Liver (tissue), 9 donors: ENCODE data around the gene RNF5. TPM values are rescaled to one million over a fixed set of nuclear protein-coding genes. Genes with fewer than 3 reads are reported as not detected.
A peak's percentile ranks its signal among the peaks of the same experiment; 100 is the strongest.

Experiments used
- DNase-seq: peaks from one replicate; pipeline ENCODE4 v3.0.0-alpha.2; 2017; ENCODE audit warnings: low spot score
- H3K27ac ChIP-seq, 2 donors: one replicate each; pipeline ENCODE4 v1.7.0; 2013; ENCODE audit warnings: inconsistent platforms in 2 of 2, low read length in 2 of 2, control low read depth in 1 of 2, low read depth in 1 of 2, mild to moderate bottlenecking in 1 of 2
- H3K27me3 ChIP-seq, 4 donors: one replicate each; pipeline versions ENCODE4 v1.6.1 to v1.7.0; 2013; ENCODE audit warnings: low read length in 3 of 4, inconsistent platforms in 1 of 4, mild to moderate bottlenecking in 1 of 4, moderate library complexity in 1 of 4; ENCODE audit not compliant: control insufficient read depth in 4 of 4, insufficient read depth in 4 of 4
- H3K36me3 ChIP-seq, 4 donors: one replicate each; pipeline versions ENCODE4 v1.6.1 to v1.7.0; 2013; ENCODE audit warnings: low read length in 3 of 4, mild to moderate bottlenecking in 3 of 4, low read depth in 1 of 4, moderate library complexity in 1 of 4; ENCODE audit not compliant: control insufficient read depth in 4 of 4, insufficient read depth in 3 of 4
- H3K4me1 ChIP-seq, 4 donors: one replicate each; pipeline versions ENCODE4 v1.6.1 to v1.7.0; 2013; ENCODE audit warnings: low read length in 3 of 4, mild to moderate bottlenecking in 3 of 4, moderate library complexity in 1 of 4; ENCODE audit not compliant: control insufficient read depth in 4 of 4, insufficient read depth in 4 of 4
- H3K4me3 ChIP-seq, 3 donors: one replicate each; pipeline versions ENCODE4 v1.6.1 to v1.7.0; 2013; ENCODE audit warnings: low read length in 3 of 3, control low read depth in 1 of 3, low read depth in 1 of 3, mild to moderate bottlenecking in 1 of 3
- H3K9ac ChIP-seq, 2 donors: one replicate each; pipeline ENCODE4 v1.7.0; 2013; ENCODE audit warnings: low read length in 2 of 2, mild to moderate bottlenecking in 2 of 2, moderate library complexity in 2 of 2, control low read depth in 1 of 2, low read depth in 1 of 2
- H3K9me3 ChIP-seq, 4 donors: one replicate each; pipeline versions ENCODE4 v1.6.1 to v1.7.0; 2013; ENCODE audit warnings: low read length in 3 of 4; ENCODE audit not compliant: control insufficient read depth in 4 of 4
- EGR1 ChIP-seq, 2 donors: IDR thresholded peaks; 2 replicates each; pipeline ENCODE4 v1.6.1; 2016 to 2018; ENCODE audit warnings: antibody characterized with exemption in 2 of 2, low read depth in 2 of 2
- FOXA1 ChIP-seq: IDR thresholded peaks from 2 replicates; pipeline ENCODE4 v1.6.1; 2016; ENCODE audit warnings: antibody characterized with exemption
- FOXA2 ChIP-seq: IDR thresholded peaks from 2 replicates; pipeline ENCODE4 v1.6.1; 2016; ENCODE audit warnings: antibody characterized with exemption
- GABPA ChIP-seq, 2 donors: IDR thresholded peaks in 1 of 2; conservative IDR thresholded peaks in 1 of 2; 2 replicates each; pipeline ENCODE4 v1.6.1; 2016; ENCODE audit warnings: antibody characterized with exemption in 2 of 2, mild to moderate bottlenecking in 1 of 2, moderate library complexity in 1 of 2
- HNF4A ChIP-seq, 2 donors: conservative IDR thresholded peaks; 2 replicates each; pipeline ENCODE4 v1.6.1; 2016; ENCODE audit warnings: antibody characterized with exemption in 2 of 2, mild to moderate bottlenecking in 2 of 2
- HNF4G ChIP-seq: IDR thresholded peaks from 2 replicates; pipeline ENCODE4 v1.6.1; 2016; ENCODE audit warnings: antibody characterized with exemption
- JUND ChIP-seq, 2 donors: IDR thresholded peaks; 2 replicates each; pipeline ENCODE4 v1.6.1; 2016; ENCODE audit warnings: antibody characterized with exemption in 2 of 2
- NR2F2 ChIP-seq: IDR thresholded peaks from 2 replicates; pipeline ENCODE4 v1.6.1; 2016; ENCODE audit warnings: antibody characterized with exemption
- RAD21 ChIP-seq, 2 donors: IDR thresholded peaks; 2 replicates each; pipeline ENCODE4 v1.6.1; 2016; ENCODE audit warnings: antibody characterized with exemption in 2 of 2, mild to moderate bottlenecking in 2 of 2
- RXRA ChIP-seq, 2 donors: IDR thresholded peaks; 2 replicates each; pipeline ENCODE4 v1.6.1; 2017 to 2018; ENCODE audit warnings: antibody characterized with exemption in 2 of 2, mild to moderate bottlenecking in 1 of 2
- SP1 ChIP-seq: IDR thresholded peaks from 2 replicates; pipeline ENCODE4 v1.6.1; 2018; ENCODE audit warnings: antibody characterized with exemption, mild to moderate bottlenecking
- TAF1 ChIP-seq: conservative IDR thresholded peaks from 2 replicates; pipeline ENCODE4 v1.6.1; 2016; ENCODE audit warnings: antibody characterized with exemption, mild to moderate bottlenecking
- YY1 ChIP-seq: IDR thresholded peaks from 2 replicates; pipeline ENCODE4 v1.6.1; 2016; ENCODE audit warnings: antibody characterized with exemption, mild to moderate bottlenecking
- ZBTB33 ChIP-seq: IDR thresholded peaks from 2 replicates; pipeline ENCODE4 v1.6.1; 2016; ENCODE audit warnings: antibody characterized with exemption
- WGBS: extraction: QIAGEN DNeasy Blood & Tissue Kit; methylation state at CpG from one replicate; pipeline ENCODE4 v1.1.7; 2013; 5-methylcytosine and 5-hydroxymethylcytosine counted together
- polyA plus RNA-seq, 2 donors: library from polyadenylated mRNA; stranded (reverse) in 1 of 2; unstranded in 1 of 2; fragments of 200-250 nt in 1 of 2; fragments of >200 nt in 1 of 2; fragmentation: Nextera tagmentation in 1 of 2; extraction: Ambion mirVana in 1 of 2; gene quantifications; one replicate each; pipeline versions ENCODE4 v1.2.1 to v1.2.3, GENCODE V29; 2013 to 2015
- total RNA-seq, 2 donors: library from RNA; depleted of rRNA; stranded (reverse); fragments of >200 nt; gene quantifications; one replicate each; pipeline ENCODE4 v1.2.3, GENCODE V29; 2014
- TF ChIP-seq, protein P1 (sequence below): IDR thresholded peaks from 2 replicates; pipeline ENCODE4 v1.6.1; 2016; ENCODE audit warnings: antibody characterized with exemption
- TF ChIP-seq, protein P2 (sequence below): fragments of 150-350 bp; IDR thresholded peaks from 2 replicates; pipeline ENCODE4 v1.5.1; 2017; ENCODE audit warnings: improper control_type of control experiment, low read depth, low read length; ENCODE audit not compliant: missing input control
- TF ChIP-seq, protein P3 (sequence below): IDR thresholded peaks from 2 replicates; pipeline ENCODE4 v1.6.1; 2016; ENCODE audit warnings: antibody characterized with exemption, mild to moderate bottlenecking
- donor health status: healthy.
- donor health status: healthy.
- donor health status: healthy.
- donor health status: healthy.
- donor health status: healthy.

RNF5 gene
- total and polyA plus RNA-seq, 4 donors = 51.5 to 85.9 (median 61.0) TPM

GRCh38 chr6:32191696-32192607, 13.7 kb downstream of the RNF5 start:
- no peak for DNase-seq
- peak overlapping the region; percentile 48 to 73 for H3K9ac ChIP-seq

More at GRCh38 chr6:32191696-32192607, 13.7 kb downstream of the RNF5 start:
- peaks cover 0 to 8% (median 6%) of the 10 kb centered on the region in 4 donors for H3K36me3 ChIP-seq
- H3K9me3 ChIP-seq = no peaks in the 10 kb centered on the region
- TF ChIP-seq FOXA1 = no peak
- no peak for TF ChIP-seq FOXA2
- TF ChIP-seq EGR1 (IDR thresholded peaks at IDR 0.05; ENCODE audit: low read depth in 2 of 2) = no peak
- TF ChIP-seq SP1 = no peak
- no peak for TF ChIP-seq ZBTB33
- TF ChIP-seq JUND (IDR thresholded peaks at IDR 0.05) = no peak
- no peak for TF ChIP-seq RXRA (IDR thresholded peaks at IDR 0.05)
- TF ChIP-seq HNF4A (conservative IDR thresholded peaks at IDR 0.05) = no peak
- no peak for TF ChIP-seq HNF4G
- TF ChIP-seq, protein P1, sequence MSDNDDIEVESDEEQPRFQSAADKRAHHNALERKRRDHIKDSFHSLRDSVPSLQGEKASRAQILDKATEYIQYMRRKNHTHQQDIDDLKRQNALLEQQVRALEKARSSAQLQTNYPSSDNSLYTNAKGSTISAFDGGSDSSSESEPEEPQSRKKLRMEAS = no peak
- TF ChIP-seq NR2F2 = no peak
- no peak for TF ChIP-seq YY1
- no peak for TF ChIP-seq GABPA (IDR thresholded peaks at IDR 0.05 in 1 of 2, conservative IDR thresholded peaks at IDR 0.05 in 1 of 2)
- TF ChIP-seq, protein P2, sequence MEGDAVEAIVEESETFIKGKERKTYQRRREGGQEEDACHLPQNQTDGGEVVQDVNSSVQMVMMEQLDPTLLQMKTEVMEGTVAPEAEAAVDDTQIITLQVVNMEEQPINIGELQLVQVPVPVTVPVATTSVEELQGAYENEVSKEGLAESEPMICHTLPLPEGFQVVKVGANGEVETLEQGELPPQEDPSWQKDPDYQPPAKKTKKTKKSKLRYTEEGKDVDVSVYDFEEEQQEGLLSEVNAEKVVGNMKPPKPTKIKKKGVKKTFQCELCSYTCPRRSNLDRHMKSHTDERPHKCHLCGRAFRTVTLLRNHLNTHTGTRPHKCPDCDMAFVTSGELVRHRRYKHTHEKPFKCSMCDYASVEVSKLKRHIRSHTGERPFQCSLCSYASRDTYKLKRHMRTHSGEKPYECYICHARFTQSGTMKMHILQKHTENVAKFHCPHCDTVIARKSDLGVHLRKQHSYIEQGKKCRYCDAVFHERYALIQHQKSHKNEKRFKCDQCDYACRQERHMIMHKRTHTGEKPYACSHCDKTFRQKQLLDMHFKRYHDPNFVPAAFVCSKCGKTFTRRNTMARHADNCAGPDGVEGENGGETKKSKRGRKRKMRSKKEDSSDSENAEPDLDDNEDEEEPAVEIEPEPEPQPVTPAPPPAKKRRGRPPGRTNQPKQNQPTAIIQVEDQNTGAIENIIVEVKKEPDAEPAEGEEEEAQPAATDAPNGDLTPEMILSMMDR = no peak
- TF ChIP-seq RAD21 (IDR thresholded peaks at IDR 0.05) = no peak
- TF ChIP-seq, protein P3, sequence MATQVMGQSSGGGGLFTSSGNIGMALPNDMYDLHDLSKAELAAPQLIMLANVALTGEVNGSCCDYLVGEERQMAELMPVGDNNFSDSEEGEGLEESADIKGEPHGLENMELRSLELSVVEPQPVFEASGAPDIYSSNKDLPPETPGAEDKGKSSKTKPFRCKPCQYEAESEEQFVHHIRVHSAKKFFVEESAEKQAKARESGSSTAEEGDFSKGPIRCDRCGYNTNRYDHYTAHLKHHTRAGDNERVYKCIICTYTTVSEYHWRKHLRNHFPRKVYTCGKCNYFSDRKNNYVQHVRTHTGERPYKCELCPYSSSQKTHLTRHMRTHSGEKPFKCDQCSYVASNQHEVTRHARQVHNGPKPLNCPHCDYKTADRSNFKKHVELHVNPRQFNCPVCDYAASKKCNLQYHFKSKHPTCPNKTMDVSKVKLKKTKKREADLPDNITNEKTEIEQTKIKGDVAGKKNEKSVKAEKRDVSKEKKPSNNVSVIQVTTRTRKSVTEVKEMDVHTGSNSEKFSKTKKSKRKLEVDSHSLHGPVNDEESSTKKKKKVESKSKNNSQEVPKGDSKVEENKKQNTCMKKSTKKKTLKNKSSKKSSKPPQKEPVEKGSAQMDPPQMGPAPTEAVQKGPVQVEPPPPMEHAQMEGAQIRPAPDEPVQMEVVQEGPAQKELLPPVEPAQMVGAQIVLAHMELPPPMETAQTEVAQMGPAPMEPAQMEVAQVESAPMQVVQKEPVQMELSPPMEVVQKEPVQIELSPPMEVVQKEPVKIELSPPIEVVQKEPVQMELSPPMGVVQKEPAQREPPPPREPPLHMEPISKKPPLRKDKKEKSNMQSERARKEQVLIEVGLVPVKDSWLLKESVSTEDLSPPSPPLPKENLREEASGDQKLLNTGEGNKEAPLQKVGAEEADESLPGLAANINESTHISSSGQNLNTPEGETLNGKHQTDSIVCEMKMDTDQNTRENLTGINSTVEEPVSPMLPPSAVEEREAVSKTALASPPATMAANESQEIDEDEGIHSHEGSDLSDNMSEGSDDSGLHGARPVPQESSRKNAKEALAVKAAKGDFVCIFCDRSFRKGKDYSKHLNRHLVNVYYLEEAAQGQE = no peak
- no peak for TF ChIP-seq TAF1
- H3K27ac ChIP-seq = peak overlapping the region; percentile 75 to 97
- peak overlapping the region in 2 of 3 donors; percentile 37 to 40 for H3K4me3 ChIP-seq
- WGBS = 77% methylated on average over 15 of the region's 15 CpGs
- H3K27me3 ChIP-seq = no peaks in the 10 kb centered on the region
- peaks cover 8 to 42% (median 27%) of the 10 kb centered on the region in 4 donors for H3K4me1 ChIP-seq
